Tibial nerve (tissue), 4 donors: ENCODE measurements around the gene KLHL24. TPM values are rescaled to one million over a fixed set of nuclear protein-coding genes. Genes with fewer than 3 reads are reported as not detected.

Source experiments
- DNase-seq, 2 donors: peaks; one replicate each; pipeline ENCODE4 v3.0.0-alpha.2; 2019; ENCODE audit warnings: low spot score in 2 of 2
- H3K27ac ChIP-seq, 4 donors: fragments of 200-600 bp; sonication (generic) in 3 of 4; one replicate each; pipeline ENCODE4 v1.5.1; 2017 to 2019; ENCODE audit warnings: mild to moderate bottlenecking in 1 of 4
- H3K27me3 ChIP-seq, 2 donors: fragments of 200-600 bp; sonication (generic) in 1 of 2; one replicate each; pipeline versions ENCODE4 v1.5.1 to v1.6.0; 2017 to 2019
- H3K36me3 ChIP-seq, 3 donors: fragments of 200-600 bp; sonication (generic); one replicate each; pipeline ENCODE4 v1.5.1; 2018 to 2019
- H3K4me1 ChIP-seq, 4 donors: fragments of 200-600 bp; sonication (generic) in 3 of 4; one replicate each; pipeline ENCODE4 v1.5.1; 2017 to 2019
- H3K4me3 ChIP-seq, 4 donors: fragments of 200-600 bp; sonication (generic) in 3 of 4; one replicate each; pipeline ENCODE4 v1.5.1; 2017 to 2019; ENCODE audit warnings: mild to moderate bottlenecking in 1 of 4, moderate library complexity in 1 of 4
- H3K9me3 ChIP-seq, 4 donors: fragments of 200-600 bp; sonication (generic) in 3 of 4; one replicate each; pipeline ENCODE4 v1.5.1; 2017 to 2019
- CTCF ChIP-seq, 5 experiments: fragments of 200-600 bp in 3 of 5; fragments of 450-650 bp in 2 of 5; sonication (generic) in 3 of 5; IDR thresholded peaks; one replicate each; pipeline ENCODE4 v1.5.1; 2016 to 2019; ENCODE audit warnings: antibody characterized with exemption in 5 of 5, mild to moderate bottlenecking in 3 of 5, moderate library complexity in 2 of 5
- EP300 ChIP-seq, 2 donors: sonication (generic); formaldehyde crosslinking; IDR thresholded peaks; one replicate each; pipeline ENCODE4 v1.6.1; 2017; ENCODE audit warnings: antibody characterized with exemption in 2 of 2, mild to moderate bottlenecking in 1 of 2
- POLR2A ChIP-seq, 2 donors: fragments of 450-650 bp; IDR thresholded peaks; one replicate each; pipeline ENCODE4 v1.6.1; 2017; ENCODE audit warnings: antibody characterized with exemption in 2 of 2, mild to moderate bottlenecking in 2 of 2, moderate library complexity in 2 of 2
- WGBS, 2 donors: methylation state at CpG; one replicate each; pipeline ENCODE4 v1.1.5; 2018; 5-methylcytosine and 5-hydroxymethylcytosine counted together
- total RNA-seq, 4 donors: library from RNA; depleted of rRNA; stranded (reverse); fragments of >200 nt; gene quantifications; one replicate each; pipeline ENCODE4 v1.1.0, GENCODE V29; 2016

Gene KLHL24
- total RNA-seq: 100 to 1,000 TPM in 1 of 4 donors, 10 to 100 TPM in 3; 42.6 to 125 (median 92.5) TPM

- TF ChIP-seq EP300 (IDR thresholded peaks at IDR 0.05) (peak; percentile 83 to 100), CTCF (IDR thresholded peaks at IDR 0.05) (peak in 2 of 5 experiments; percentile 23 to 40), POLR2A (IDR thresholded peaks at IDR 0.05) (peak; percentile 98 to 100)
- WGBS, 2 donors: 0% methylated on average over 45 of the region's 76 CpGs; no CpG with 5 or more reads in 1 of the 2 donors
- Histone ChIP-seq H3K36me3 (no peaks in the 10 kb centered on the region), H3K27ac (peak within 1 kb of the TSS; percentile 98 to 100 (median 100)), H3K27me3 (no peaks in the 10 kb centered on the region), H3K4me1 (peaks cover 0 to 29% (median 10%) of the 10 kb centered on the region in 4 donors), H3K4me3 (peak within 1 kb of the TSS; percentile 80 to 97 (median 88)), H3K9me3 (no peaks in the 10 kb centered on the region)
- peak; percentile 87 to 89 for DNase-seq
Observed at GRCh38 chr3:183635431-183636220, at the start of gene KLHL24. KLHL24 (plus strand) TSS chr3:183635623; CDS start chr3:183650357, 14,734 bp downstream.

GRCh38 chr3:183586477-183586876 lies 48.9 kb upstream of the KLHL24 start:
- 74 to 87% methylated on average over 5 of the region's 5 CpGs for WGBS, 2 donors
- DNase-seq: no peak
- no peaks in the 10 kb centered on the region for H3K36me3 ChIP-seq
- peaks cover 0 to 31% (median 12%) of the 10 kb centered on the region in 4 donors for H3K4me1 ChIP-seq
- H3K27me3 ChIP-seq: no peaks in the 10 kb centered on the region
- H3K4me3 ChIP-seq: no peak overlapping the region
- no peak overlapping the region for H3K27ac ChIP-seq
- TF ChIP-seq EP300 (IDR thresholded peaks at IDR 0.05) (no peak), CTCF (IDR thresholded peaks at IDR 0.05) (no peak), POLR2A (IDR thresholded peaks at IDR 0.05) (no peak)
- no peaks in the 10 kb centered on the region for H3K9me3 ChIP-seq

GRCh38 chr3:183587336-183587735 lies 48.1 kb upstream of the KLHL24 start:
- H3K27ac ChIP-seq: no peak overlapping the region
- no peaks in the 10 kb centered on the region for H3K36me3 ChIP-seq
- no peak overlapping the region for H3K4me3 ChIP-seq
- H3K27me3 ChIP-seq: no peaks in the 10 kb centered on the region
- no peak for DNase-seq
- H3K9me3 ChIP-seq: no peaks in the 10 kb centered on the region
- peak in 1 of 2 donors; percentile 40 for TF ChIP-seq EP300 (IDR thresholded peaks at IDR 0.05)
- no peak for TF ChIP-seq CTCF (IDR thresholded peaks at IDR 0.05)
- 66 to 79% methylated on average over 2 of the region's 2 CpGs for WGBS, 2 donors
- peaks cover 0 to 25% (median 12%) of the 10 kb centered on the region in 4 donors for H3K4me1 ChIP-seq

- Histone ChIP-seq H3K36me3 (no peaks in the 10 kb centered on the region), H3K9me3 (no peaks in the 10 kb centered on the region), H3K27ac (no peak overlapping the region), H3K27me3 (no peaks in the 10 kb centered on the region), H3K4me1 (no peaks in the 10 kb centered on the region), H3K4me3 (no peak overlapping the region)
- DNase-seq: no peak
- 97% methylated on average over 6 of the region's 6 CpGs for WGBS, 2 donors
- TF ChIP-seq EP300 (IDR thresholded peaks at IDR 0.05): no peak
Observed at GRCh38 chr3:183590442-183590841, 45.0 kb upstream of the KLHL24 start.

- Histone ChIP-seq H3K4me1 (no peaks in the 10 kb centered on the region), H3K36me3 (no peaks in the 10 kb centered on the region), H3K27ac (no peak overlapping the region), H3K27me3 (no peaks in the 10 kb centered on the region), H3K4me3 (no peak overlapping the region), H3K9me3 (peaks cover 0 to 5% (median 0%) of the 10 kb centered on the region in 4 donors)
- 53 to 55% methylated on average over 6 of the region's 6 CpGs for WGBS, 2 donors
- no peak for DNase-seq
- TF ChIP-seq CTCF (IDR thresholded peaks at IDR 0.05) (no peak), POLR2A (IDR thresholded peaks at IDR 0.05) (no peak), EP300 (IDR thresholded peaks at IDR 0.05) (no peak)
Observed at GRCh38 chr3:183591881-183592521, 43.4 kb upstream of the KLHL24 start.
